Cardiac fibroblast (primary cell): Measurements from ENCODE around the gene GCH1.

Experiments
- DNase-seq, 2 donors: peaks; one replicate each; pipeline versions ENCODE4 v3.0.0 to v3.0.0-alpha.2; 2010; ENCODE audit warnings: low read depth in 2 of 2
- H3K4me3 ChIP-seq, 2 donors: replicated peaks in 1 of 2; 1 replicate in 1 of 2; 2 replicates in 1 of 2; pipeline ENCODE4 v1.5.1; 2011; ENCODE audit warnings: low read depth in 2 of 2, low read length in 2 of 2, mild to moderate bottlenecking in 2 of 2, moderate library complexity in 1 of 2
- TF ChIP-seq, protein P1 (sequence below): IDR thresholded peaks from one replicate; pipeline ENCODE4 v1.5.1; 2011; ENCODE audit warnings: low read depth, mild to moderate bottlenecking, low read length, inconsistent platforms

GCH1 gene

DNA sequence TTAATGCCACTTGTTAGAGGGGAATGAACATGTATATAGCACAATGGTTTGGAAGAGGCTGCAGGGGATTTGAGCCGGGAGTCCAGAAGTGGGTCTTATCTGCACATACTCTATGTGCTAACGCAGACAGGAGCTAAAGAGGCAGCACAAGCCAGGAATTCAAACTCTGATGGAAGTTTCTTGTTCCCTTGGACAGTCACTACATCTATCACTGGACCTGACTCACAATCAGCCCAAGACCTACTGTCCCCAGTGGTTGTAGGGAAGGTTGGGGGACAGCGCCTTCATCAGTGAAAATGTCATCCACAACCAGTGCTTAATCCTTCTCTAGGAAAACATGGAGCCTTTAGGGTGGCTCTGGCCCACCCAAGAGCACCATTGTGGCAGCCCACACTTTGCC, 107.8 kb downstream of the GCH1 start:
- H3K4me3 ChIP-seq = no peak overlapping the region
- TF ChIP-seq, protein P1, sequence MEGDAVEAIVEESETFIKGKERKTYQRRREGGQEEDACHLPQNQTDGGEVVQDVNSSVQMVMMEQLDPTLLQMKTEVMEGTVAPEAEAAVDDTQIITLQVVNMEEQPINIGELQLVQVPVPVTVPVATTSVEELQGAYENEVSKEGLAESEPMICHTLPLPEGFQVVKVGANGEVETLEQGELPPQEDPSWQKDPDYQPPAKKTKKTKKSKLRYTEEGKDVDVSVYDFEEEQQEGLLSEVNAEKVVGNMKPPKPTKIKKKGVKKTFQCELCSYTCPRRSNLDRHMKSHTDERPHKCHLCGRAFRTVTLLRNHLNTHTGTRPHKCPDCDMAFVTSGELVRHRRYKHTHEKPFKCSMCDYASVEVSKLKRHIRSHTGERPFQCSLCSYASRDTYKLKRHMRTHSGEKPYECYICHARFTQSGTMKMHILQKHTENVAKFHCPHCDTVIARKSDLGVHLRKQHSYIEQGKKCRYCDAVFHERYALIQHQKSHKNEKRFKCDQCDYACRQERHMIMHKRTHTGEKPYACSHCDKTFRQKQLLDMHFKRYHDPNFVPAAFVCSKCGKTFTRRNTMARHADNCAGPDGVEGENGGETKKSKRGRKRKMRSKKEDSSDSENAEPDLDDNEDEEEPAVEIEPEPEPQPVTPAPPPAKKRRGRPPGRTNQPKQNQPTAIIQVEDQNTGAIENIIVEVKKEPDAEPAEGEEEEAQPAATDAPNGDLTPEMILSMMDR = no peak
- DNase-seq = no peak

DNA sequence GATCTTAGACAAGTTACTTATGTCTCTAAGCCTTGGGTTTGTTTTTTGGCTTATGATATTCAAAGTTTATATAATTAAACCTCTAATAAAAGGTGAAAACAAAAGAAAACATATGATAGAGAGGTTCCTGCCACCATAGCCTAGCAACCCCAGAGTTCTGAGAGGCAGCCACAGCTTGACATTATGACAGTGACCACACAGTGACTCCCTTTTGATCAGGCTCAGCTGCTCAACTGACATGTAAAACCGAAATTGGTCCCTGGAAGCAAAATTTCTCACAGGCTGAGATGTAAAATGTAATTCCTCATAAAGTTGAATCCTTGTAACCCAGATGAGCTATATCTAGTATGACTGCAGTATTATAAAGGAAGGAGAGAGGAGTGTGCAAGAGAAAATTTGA, 108.5 kb downstream of the GCH1 start:
- DNase-seq = no peak
- no peak overlapping the region for H3K4me3 ChIP-seq
- TF ChIP-seq, protein P1 = no peak

DNA sequence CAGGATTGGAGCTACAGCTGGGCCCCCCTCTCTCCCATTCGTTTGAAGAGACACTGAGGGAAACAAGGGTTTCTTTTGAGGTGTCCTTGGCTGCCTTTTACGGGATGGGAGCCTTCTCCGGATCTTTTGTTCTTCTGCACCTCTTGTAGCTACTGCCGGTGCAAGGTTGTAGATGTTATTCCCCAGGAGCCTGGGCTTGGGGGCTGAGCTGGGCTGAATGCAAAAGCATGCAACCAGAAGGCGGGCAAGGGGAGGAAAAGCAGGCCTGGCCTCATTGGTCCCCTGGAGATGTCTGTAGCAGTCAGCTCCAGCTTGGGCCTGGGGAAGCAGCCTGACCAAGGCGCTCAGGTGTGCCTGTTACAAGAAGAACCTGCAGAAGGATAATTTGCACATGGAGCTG, 110.3 kb downstream of the GCH1 start:
- no peak overlapping the region for H3K4me3 ChIP-seq
- no peak for DNase-seq
- TF ChIP-seq, protein P1 = no peak
